Keratinocyte (primary cell): ENCODE data around the gene CIT. TPM values are rescaled to one million over a fixed set of nuclear protein-coding genes. Genes with fewer than 3 reads are reported as not detected.

Experiments
- DNase-seq: peaks from one replicate; pipeline ENCODE4 v3.0.0-alpha.2; 2011; ENCODE audit warnings: low read depth, missing footprints, low spot score
- FAIRE-seq: peaks from 2 replicates; lab custom pipeline; 2011; peaks lifted over from hg19 to GRCh38; lab: Jason Lieb, UNC
- H2AFZ ChIP-seq: 2 replicates; pipeline ENCODE4 v1.6.0; 2012; ENCODE audit warnings: low read length, control low read depth, inconsistent platforms; ENCODE audit not compliant: control insufficient read depth
- H3K27ac ChIP-seq: 2 replicates; pipeline ENCODE4 v1.5.1; 2011; ENCODE audit warnings: low read length; ENCODE audit not compliant: control insufficient read depth, insufficient read depth
- H3K27me3 ChIP-seq: 3 replicates; pipeline ENCODE4 v1.6.0; 2011; ENCODE audit warnings: low read length; ENCODE audit not compliant: control insufficient read depth, insufficient read depth; ENCODE audit errors: extremely low read depth
- H3K36me3 ChIP-seq, 2 experiments: 2 replicates in 1 of 2; 3 replicates in 1 of 2; pipeline ENCODE4 v1.5.1; 2011; ENCODE audit warnings: low read length in 2 of 2, mild to moderate bottlenecking in 1 of 2; ENCODE audit not compliant: control insufficient read depth in 2 of 2, insufficient read depth in 2 of 2; ENCODE audit errors: extremely low read depth in 1 of 2
- H3K4me1 ChIP-seq: 3 replicates; pipeline ENCODE4 v1.5.1; 2011; ENCODE audit warnings: low read length; ENCODE audit not compliant: control insufficient read depth, insufficient read depth; ENCODE audit errors: extremely low read depth
- H3K4me2 ChIP-seq: 3 replicates; pipeline ENCODE4 v1.6.0; 2011; ENCODE audit warnings: low read depth, low read length; ENCODE audit not compliant: control insufficient read depth, insufficient read depth; ENCODE audit errors: extremely low read depth
- H3K4me3 ChIP-seq, 3 experiments: fragments of 200-600 bp in 1 of 3; sonication (generic) in 1 of 3; 2 replicates in 2 of 3; 3 replicates in 1 of 3; pipeline ENCODE4 v1.5.1; 2011 to 2016; ENCODE audit warnings: low read length in 3 of 3, mild to moderate bottlenecking in 3 of 3, control low read depth in 2 of 3, inconsistent platforms in 1 of 3, low read depth in 1 of 3, mixed read lengths in 1 of 3, mixed run types in 1 of 3, moderate library complexity in 1 of 3; ENCODE audit not compliant: control insufficient read depth in 2 of 3, insufficient read depth in 2 of 3; ENCODE audit errors: extremely low read depth in 1 of 3
- H3K79me2 ChIP-seq: 2 replicates; pipeline ENCODE4 v1.6.0; 2012; ENCODE audit warnings: low read length; ENCODE audit not compliant: control insufficient read depth, insufficient read depth
- H3K9ac ChIP-seq: 3 replicates; pipeline ENCODE4 v1.6.0; 2011; ENCODE audit warnings: low read length; ENCODE audit not compliant: control insufficient read depth, insufficient read depth; ENCODE audit errors: extremely low read depth
- H3K9me1 ChIP-seq: 3 replicates; pipeline ENCODE4 v1.6.0; 2011; ENCODE audit warnings: low read length; ENCODE audit not compliant: control insufficient read depth, insufficient read depth; ENCODE audit errors: extremely low read depth
- H3K9me3 ChIP-seq: 2 replicates; pipeline ENCODE4 v1.5.1; 2012; ENCODE audit warnings: low read depth, low read length; ENCODE audit not compliant: control insufficient read depth
- H4K20me1 ChIP-seq: 3 replicates; pipeline ENCODE4 v1.6.0; 2011; ENCODE audit warnings: low read length; ENCODE audit not compliant: control insufficient read depth, insufficient read depth; ENCODE audit errors: extremely low read depth
- CTCF ChIP-seq, 3 experiments: IDR thresholded peaks in 1 of 3; conservative IDR thresholded peaks in 1 of 3; optimal IDR thresholded peaks in 1 of 3; 2 replicates in 2 of 3; 3 replicates in 1 of 3; pipeline versions ENCODE3 to v1.5.1; 2011; ENCODE audit warnings: low read length in 3 of 3, mild to moderate bottlenecking in 3 of 3, moderate library complexity in 2 of 3, control low read depth in 1 of 3, inconsistent platforms in 1 of 3; ENCODE audit not compliant: insufficient read depth in 2 of 3; ENCODE audit errors: extremely low read depth in 1 of 3
- EZH2 ChIP-seq: IDR thresholded peaks from one replicate; pipeline ENCODE4 v1.6.1; 2012; ENCODE audit warnings: inconsistent platforms, mild to moderate bottlenecking, low read length, moderate library complexity
- dilution Hi-C: fragments of 300-500 bp; cut with MboI; formaldehyde crosslinking; loops from one replicate; pipeline ENCODE4 v1.7.0; 2020; ENCODE audit warnings: low sequenced_read_pairs; ENCODE audit not compliant: extremely low pct_ligation_motif_present
- polyA plus RNA-seq, 5 experiments: library from polyadenylated mRNA; depleted of rRNA in 3 of 5; stranded (reverse) in 3 of 5; stranded (forward) in 1 of 5; unstranded in 1 of 5; fragments of >200 nt; gene quantifications; 1 replicate in 1 of 5; 2 replicates in 3 of 5; 3 replicates in 1 of 5; pipeline versions ENCODE4 v1.2.1 to v1.2.3, GENCODE V29; 2011 to 2012; ENCODE audit warnings: missing spikeins in 2 of 5, low read depth in 1 of 5, low replicate concordance in 1 of 5

The CIT gene
- polyA plus RNA-seq, 1 donor (not counting 4 experiments of a cell fraction or from before 2014, with no cell fraction given): 6.2 TPM

GRCh38 chr12:119770146-119770545 is 107.0 kb downstream of the CIT start:
- Histone ChIP-seq H3K9ac (no peak overlapping the region), H3K4me1 (no peaks in the 10 kb centered on the region), H4K20me1 (no peaks in the 10 kb centered on the region), H3K4me3 (no peak overlapping the region), H2AFZ (no peak overlapping the region), H3K79me2 (no peaks in the 10 kb centered on the region), H3K4me2 (no peak overlapping the region), H3K27ac (no peak overlapping the region), H3K9me1 (no peaks in the 10 kb centered on the region), H3K36me3 (peaks cover 2 to 4% of the 10 kb centered on the region in 2 experiments), H3K27me3 (no peaks in the 10 kb centered on the region), H3K9me3 (no peaks in the 10 kb centered on the region)
- FAIRE-seq (no peak), DNase-seq (no peak)
- dilution Hi-C loops: no loop called here
- TF ChIP-seq EZH2 (no peak), CTCF (optimal IDR thresholded peaks at IDR 0.05 in 1 of 3, IDR thresholded peaks at IDR 0.05 in 1 of 3, conservative IDR thresholded peaks at IDR 0.05 in 1 of 3; ENCODE audit: extremely low read depth in 1 of 3, insufficient read depth in 2 of 3, low read length in 3 of 3) (no peak)

GRCh38 chr12:119762619-119763018 is 114.5 kb downstream of the CIT start:
- no peaks in the 10 kb centered on the region for H3K9me1 ChIP-seq
- no peaks in the 10 kb centered on the region for H3K4me1 ChIP-seq
- no peaks in the 10 kb centered on the region for H3K27me3 ChIP-seq
- no peak overlapping the region for H2AFZ ChIP-seq
- no peak overlapping the region for H3K4me2 ChIP-seq
- FAIRE-seq (no peak), DNase-seq (no peak)
- no peaks in the 10 kb centered on the region for H3K9me3 ChIP-seq
- no peak overlapping the region for H3K9ac ChIP-seq
- no peaks in the 10 kb centered on the region for H3K79me2 ChIP-seq
- dilution Hi-C loops: no loop called here
- no peaks in the 10 kb centered on the region for H4K20me1 ChIP-seq
- H3K4me3 ChIP-seq: no peak overlapping the region
- no peak overlapping the region for H3K27ac ChIP-seq
- TF ChIP-seq CTCF (optimal IDR thresholded peaks at IDR 0.05 in 1 of 3, IDR thresholded peaks at IDR 0.05 in 1 of 3, conservative IDR thresholded peaks at IDR 0.05 in 1 of 3; ENCODE audit: extremely low read depth in 1 of 3, insufficient read depth in 2 of 3, low read length in 3 of 3) (no peak), EZH2 (no peak)
- H3K36me3 ChIP-seq: peaks cover 0 to 13% of the 10 kb centered on the region in 2 experiments
